ENCODE results near the gene FAF1.

Gene FAF1

GRCh38 chr1:50603274-50604271 is 356.5 kb downstream of the FAF1 start:
- H3K36me3 Mint-ChIP-seq: peaks cover 2% of the 10 kb centered on the region
- no peaks in the 10 kb centered on the region for H3K27me3 Mint-ChIP-seq
- H3K4me1 Mint-ChIP-seq (ENCODE audit: low read depth): no peaks in the 10 kb centered on the region
- no peaks in the 10 kb centered on the region for H3K9me3 Mint-ChIP-seq (ENCODE audit: low read depth)
- no peak overlapping the region for H3K27ac Mint-ChIP-seq
- H3K4me3 Mint-ChIP-seq: no peak overlapping the region

DNA sequence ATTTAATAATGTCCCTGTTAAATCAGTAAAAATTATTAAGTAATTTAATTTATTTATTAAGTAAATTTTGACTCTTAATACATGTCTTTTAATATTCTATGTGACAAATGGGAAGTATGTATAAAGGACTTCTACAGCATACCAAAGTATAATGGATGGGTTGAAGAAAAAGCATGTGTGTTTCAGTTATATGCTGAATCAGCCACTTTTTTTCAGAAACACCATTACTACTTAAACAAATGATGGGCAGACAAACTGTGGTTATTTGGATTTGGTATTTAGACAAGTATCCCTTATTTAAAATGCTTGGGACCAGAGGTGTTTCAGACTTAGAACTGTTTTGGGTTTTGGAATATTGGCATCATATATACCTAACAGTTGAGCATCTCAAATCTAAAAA is 360.5 kb downstream of the FAF1 start:
- Mint-ChIP-seq H3K9me3 (ENCODE audit: low read depth) (no peaks in the 10 kb centered on the region), H3K27ac (no peak overlapping the region), H3K36me3 (peaks cover 5% of the 10 kb centered on the region), H3K27me3 (no peaks in the 10 kb centered on the region), H3K4me1 (ENCODE audit: low read depth) (no peaks in the 10 kb centered on the region), H3K4me3 (no peak overlapping the region)

DNA sequence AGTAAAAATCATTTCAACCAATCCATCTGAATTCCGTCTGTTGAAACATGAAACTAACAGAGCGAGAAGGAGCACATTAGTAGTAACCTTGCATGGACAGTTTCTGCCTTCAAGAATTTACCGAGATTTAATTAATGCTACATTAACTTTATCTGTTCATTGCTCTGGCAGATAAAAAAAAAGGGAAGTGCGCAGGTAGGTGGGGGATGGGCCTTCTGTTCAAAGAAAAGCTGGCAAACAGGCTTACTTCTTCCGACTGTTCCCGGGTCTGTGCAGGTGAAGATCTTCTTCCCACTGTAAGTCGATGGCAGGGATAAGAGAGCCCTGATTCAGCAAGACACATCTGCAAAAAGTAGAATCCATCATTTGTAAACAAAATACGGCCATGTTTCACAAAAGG is 364.2 kb downstream of the FAF1 start:
- H3K36me3 Mint-ChIP-seq: peaks cover 17% of the 10 kb centered on the region
- H3K9me3 Mint-ChIP-seq (ENCODE audit: low read depth): no peaks in the 10 kb centered on the region
- no peaks in the 10 kb centered on the region for H3K4me1 Mint-ChIP-seq (ENCODE audit: low read depth)
- H3K4me3 Mint-ChIP-seq: no peak overlapping the region
- H3K27me3 Mint-ChIP-seq: no peaks in the 10 kb centered on the region
- no peak overlapping the region for H3K27ac Mint-ChIP-seq

DNA sequence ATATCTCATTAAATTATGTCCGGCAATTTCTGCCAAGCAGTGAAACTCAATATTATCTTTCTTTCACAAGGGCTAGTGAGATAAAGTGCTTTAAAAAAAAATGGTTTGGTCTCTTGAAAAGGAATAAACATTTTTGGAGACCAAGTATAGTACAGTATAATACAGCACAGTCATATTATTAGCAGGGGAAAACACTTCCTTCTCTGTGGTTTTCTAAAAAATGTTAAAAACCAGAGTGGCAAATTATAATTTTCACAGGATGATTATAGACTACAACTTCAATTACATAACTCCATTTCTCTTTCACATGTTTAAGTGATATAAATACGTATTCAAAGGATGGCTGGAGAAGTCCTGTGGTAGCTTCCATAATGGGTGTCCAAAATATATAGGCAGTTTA is 366.6 kb downstream of the FAF1 start:
- H3K27ac Mint-ChIP-seq: no peak overlapping the region
- H3K27me3 Mint-ChIP-seq: no peaks in the 10 kb centered on the region
- H3K9me3 Mint-ChIP-seq (ENCODE audit: low read depth): no peaks in the 10 kb centered on the region
- H3K36me3 Mint-ChIP-seq: peaks cover 18% of the 10 kb centered on the region
- H3K4me3 Mint-ChIP-seq: no peak overlapping the region
- no peaks in the 10 kb centered on the region for H3K4me1 Mint-ChIP-seq (ENCODE audit: low read depth)

DNA sequence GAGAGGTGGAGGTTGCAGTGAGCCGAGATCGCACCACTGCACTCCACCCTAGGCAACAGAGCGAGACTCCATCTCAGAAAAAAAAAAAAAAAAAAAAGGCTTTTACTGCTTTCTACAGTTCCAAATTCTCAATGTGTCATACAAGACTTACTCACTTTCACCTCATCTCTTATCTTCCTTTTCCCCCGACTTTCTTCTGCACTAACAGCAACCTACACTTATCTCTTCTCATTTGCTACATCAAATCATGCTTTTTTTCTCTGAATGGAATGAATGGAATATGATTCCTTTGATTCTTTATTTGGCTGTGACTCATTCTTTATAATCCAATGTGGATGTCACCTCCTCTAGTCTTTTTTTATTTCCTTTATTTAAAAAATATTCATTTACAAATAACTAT is 368.5 kb downstream of the FAF1 start:
- Mint-ChIP-seq H3K27ac (no peak overlapping the region), H3K36me3 (peaks cover 24% of the 10 kb centered on the region), H3K27me3 (no peaks in the 10 kb centered on the region), H3K4me3 (no peak overlapping the region), H3K4me1 (ENCODE audit: low read depth) (no peaks in the 10 kb centered on the region), H3K9me3 (ENCODE audit: low read depth) (no peaks in the 10 kb centered on the region)

DNA sequence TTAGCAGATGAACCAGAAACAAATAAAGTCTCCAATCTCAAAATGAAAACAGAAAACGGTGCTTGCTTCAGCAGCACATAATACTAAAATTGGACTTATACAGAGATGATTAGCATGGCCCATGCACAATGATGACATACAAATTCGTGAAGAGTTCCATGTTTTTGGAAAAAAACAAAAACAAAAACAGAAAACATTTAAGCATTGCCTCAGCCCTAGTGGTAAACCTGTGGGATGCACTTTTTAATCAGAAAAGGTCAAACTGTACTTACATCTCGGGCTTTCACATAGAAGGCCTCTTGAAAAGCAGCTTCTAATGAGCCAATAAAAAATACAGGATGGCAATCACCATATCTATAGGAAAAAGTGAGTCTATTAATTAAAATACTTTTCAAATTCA is 377.7 kb downstream of the FAF1 start:
- Mint-ChIP-seq H3K27ac (no peak overlapping the region), H3K4me1 (ENCODE audit: low read depth) (no peaks in the 10 kb centered on the region), H3K4me3 (no peak overlapping the region), H3K9me3 (ENCODE audit: low read depth) (no peaks in the 10 kb centered on the region), H3K36me3 (peaks cover 28% of the 10 kb centered on the region), H3K27me3 (no peaks in the 10 kb centered on the region)

- Mint-ChIP-seq H3K27ac (no peak overlapping the region), H3K9me3 (ENCODE audit: low read depth) (no peaks in the 10 kb centered on the region), H3K36me3 (peaks cover 16% of the 10 kb centered on the region), H3K4me3 (no peak overlapping the region), H3K27me3 (no peaks in the 10 kb centered on the region), H3K4me1 (ENCODE audit: low read depth) (no peaks in the 10 kb centered on the region)
Measured at GRCh38 chr1:50570066-50570468, 390.0 kb downstream of the FAF1 start.

GRCh38 chr1:50568782-50569181 is 391.3 kb downstream of the FAF1 start:
- Mint-ChIP-seq H3K4me3 (no peak overlapping the region), H3K4me1 (ENCODE audit: low read depth) (no peaks in the 10 kb centered on the region), H3K36me3 (peaks cover 17% of the 10 kb centered on the region)

DNA sequence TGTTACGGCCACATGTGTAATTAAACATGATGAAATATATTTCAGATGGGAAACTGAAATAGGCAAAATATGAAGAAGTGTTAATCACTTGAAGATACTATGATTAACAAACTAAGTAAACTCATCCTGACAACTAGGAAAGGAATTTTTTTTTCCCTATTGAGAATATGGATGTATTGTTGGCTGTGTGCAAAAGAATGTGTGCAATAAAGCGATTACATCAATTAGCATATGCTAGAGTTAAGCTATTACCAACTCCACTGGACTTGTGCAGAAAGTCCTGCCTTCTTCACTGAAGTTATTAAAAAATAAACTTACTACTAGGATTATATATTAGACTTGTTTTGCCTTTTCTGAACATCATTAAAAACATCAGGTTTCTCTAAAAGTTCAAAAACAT is 393.7 kb downstream of the FAF1 start:
- Mint-ChIP-seq H3K27ac (no peak overlapping the region), H3K36me3 (peaks cover 27% of the 10 kb centered on the region), H3K9me3 (ENCODE audit: low read depth) (no peaks in the 10 kb centered on the region), H3K27me3 (no peaks in the 10 kb centered on the region), H3K4me1 (ENCODE audit: low read depth) (no peaks in the 10 kb centered on the region), H3K4me3 (no peak overlapping the region)

More at GRCh38 chr1:50568782-50569181, 391.3 kb downstream of the FAF1 start:
- no peak overlapping the region for H3K27ac Mint-ChIP-seq
- H3K9me3 Mint-ChIP-seq (ENCODE audit: low read depth): no peaks in the 10 kb centered on the region
- no peaks in the 10 kb centered on the region for H3K27me3 Mint-ChIP-seq

GRCh38 chr1:50564417-50564816 is 395.6 kb downstream of the FAF1 start:
- Mint-ChIP-seq H3K27me3 (no peaks in the 10 kb centered on the region), H3K4me1 (ENCODE audit: low read depth) (no peaks in the 10 kb centered on the region), H3K4me3 (no peak overlapping the region), H3K27ac (no peak overlapping the region), H3K36me3 (peaks cover 31% of the 10 kb centered on the region), H3K9me3 (ENCODE audit: low read depth) (no peaks in the 10 kb centered on the region)

- Mint-ChIP-seq H3K27ac (no peak overlapping the region), H3K4me3 (no peak overlapping the region), H3K27me3 (no peaks in the 10 kb centered on the region), H3K9me3 (ENCODE audit: low read depth) (no peaks in the 10 kb centered on the region), H3K4me1 (ENCODE audit: low read depth) (no peaks in the 10 kb centered on the region), H3K36me3 (peaks cover 30% of the 10 kb centered on the region)
Measured at GRCh38 chr1:50562106-50562505, 398.0 kb downstream of the FAF1 start.

DNA sequence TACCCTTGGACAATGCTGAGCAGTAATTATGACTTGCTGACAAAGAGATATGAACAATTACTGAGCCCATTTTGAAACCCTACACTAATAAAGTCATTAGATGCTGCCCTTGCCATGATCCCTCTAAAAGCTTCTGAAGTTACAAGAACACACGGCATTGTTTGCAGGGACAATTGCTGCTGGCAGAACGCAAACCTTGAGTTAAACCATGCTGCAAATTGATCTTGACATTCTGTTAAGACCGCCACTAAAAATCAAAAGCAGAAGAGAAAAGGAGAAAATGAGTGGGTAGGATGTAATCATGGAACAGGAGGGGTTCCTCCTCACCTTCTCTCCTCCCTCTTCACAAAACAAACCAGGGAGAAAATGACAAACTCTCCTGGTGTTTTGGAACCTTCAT is 400.6 kb downstream of the FAF1 start:
- no peaks in the 10 kb centered on the region for H3K4me1 Mint-ChIP-seq (ENCODE audit: low read depth)

GRCh38 chr1:50553921-50554320 is 406.1 kb downstream of the FAF1 start:
- Mint-ChIP-seq H3K36me3 (peaks cover 25% of the 10 kb centered on the region), H3K27me3 (no peaks in the 10 kb centered on the region), H3K4me1 (ENCODE audit: low read depth) (no peaks in the 10 kb centered on the region), H3K27ac (no peak overlapping the region), H3K4me3 (no peak overlapping the region), H3K9me3 (ENCODE audit: low read depth) (no peaks in the 10 kb centered on the region)

More for the DNA sequence above, 400.6 kb downstream of the FAF1 start:
- H3K27ac Mint-ChIP-seq: no peak overlapping the region
- H3K4me3 Mint-ChIP-seq: no peak overlapping the region
- no peaks in the 10 kb centered on the region for H3K27me3 Mint-ChIP-seq
- H3K36me3 Mint-ChIP-seq: peaks cover 29% of the 10 kb centered on the region
- no peaks in the 10 kb centered on the region for H3K9me3 Mint-ChIP-seq (ENCODE audit: low read depth)

DNA sequence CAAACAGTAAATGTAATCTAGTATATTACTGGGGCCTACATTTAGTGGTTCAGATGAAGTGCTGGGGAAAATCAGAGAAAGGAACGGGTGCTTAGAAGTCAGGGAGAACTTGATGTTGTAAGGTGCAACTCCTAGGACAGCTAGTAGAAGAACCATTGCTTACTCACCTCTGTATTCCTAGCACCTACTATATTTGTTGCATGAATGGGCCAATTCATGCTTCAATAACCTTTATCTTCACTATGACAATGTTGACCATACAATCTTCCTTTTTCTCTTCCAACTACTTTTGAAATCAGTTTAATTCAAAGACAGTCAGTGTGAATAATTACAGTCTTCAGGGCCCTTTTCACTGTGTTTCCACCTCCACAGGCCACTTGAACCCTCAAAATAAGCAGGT is 411.8 kb downstream of the FAF1 start:
- Mint-ChIP-seq H3K4me1 (ENCODE audit: low read depth) (no peaks in the 10 kb centered on the region), H3K27ac (no peak overlapping the region), H3K9me3 (ENCODE audit: low read depth) (no peaks in the 10 kb centered on the region), H3K27me3 (no peaks in the 10 kb centered on the region), H3K4me3 (no peak overlapping the region), H3K36me3 (peaks cover 20% of the 10 kb centered on the region)

- H3K27ac Mint-ChIP-seq: no peak overlapping the region
- no peak overlapping the region for H3K4me3 Mint-ChIP-seq
- no peaks in the 10 kb centered on the region for H3K4me1 Mint-ChIP-seq (ENCODE audit: low read depth)
- peaks cover 2% of the 10 kb centered on the region for H3K36me3 Mint-ChIP-seq
- H3K27me3 Mint-ChIP-seq: no peaks in the 10 kb centered on the region
- H3K9me3 Mint-ChIP-seq (ENCODE audit: low read depth): no peaks in the 10 kb centered on the region
Measured at GRCh38 chr1:50542362-50542761, 417.7 kb downstream of the FAF1 start.

DNA sequence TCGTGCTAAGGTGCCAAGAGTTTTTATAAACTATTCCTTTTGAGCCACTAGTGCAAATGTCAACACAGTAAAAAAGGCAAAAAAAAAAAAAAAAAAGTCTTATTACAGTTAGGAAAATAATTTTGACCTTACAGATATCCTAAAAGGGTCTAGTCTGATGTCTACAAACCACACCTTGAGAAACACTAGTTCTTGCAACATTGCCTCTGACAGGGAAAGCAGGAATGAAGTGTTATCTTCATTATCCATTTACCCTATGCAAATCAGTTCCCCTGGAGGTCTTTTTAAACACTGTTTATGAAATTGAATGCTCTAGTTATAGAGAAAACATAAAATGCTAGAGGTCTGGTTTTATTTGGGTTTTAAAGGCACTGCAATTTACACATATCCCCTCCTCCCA is 421.6 kb downstream of the FAF1 start:
- H3K27me3 Mint-ChIP-seq: no peaks in the 10 kb centered on the region

More for the DNA sequence above, 421.6 kb downstream of the FAF1 start:
- Mint-ChIP-seq H3K36me3 (peaks cover 11% of the 10 kb centered on the region), H3K9me3 (ENCODE audit: low read depth) (no peaks in the 10 kb centered on the region), H3K4me1 (ENCODE audit: low read depth) (no peaks in the 10 kb centered on the region), H3K27ac (no peak overlapping the region), H3K4me3 (no peak overlapping the region)
